ENCODE measurements around the gene ABCB11. TPM values are rescaled to one million over a fixed set of nuclear protein-coding genes. Genes with fewer than 3 reads are reported as not detected.

The ABCB11 gene
- total and polyA plus RNA-seq, 2 donors (not counting 1 experiment from before 2014, with no cell fraction given) = not detected

- intact Hi-C loops (cut with micrococcal nuclease) = no loop called here
- no peaks in the 10 kb centered on the region for H3K27me3 ChIP-seq (replicated peaks in 1 of 4; ENCODE audit: control extremely low read depth in 1 of 4, control insufficient read depth in 3 of 4, insufficient read depth in 4 of 4, low read length in 3 of 4)
- H3K9me3 Mint-ChIP-seq (ENCODE audit: insufficient read depth) = peaks cover 5% of the 10 kb centered on the region
- DNase-seq = no peak
- no peak overlapping the region for H3K9ac ChIP-seq (ENCODE audit: low read length)
- peaks cover 6% of the 10 kb centered on the region for H3K4me1 Mint-ChIP-seq
- no peaks in the 10 kb centered on the region for H3K79me2 ChIP-seq (ENCODE audit: control insufficient read depth, insufficient read depth, low read length)
- CTCF ChIA-PET = no interaction called here
- no peaks in the 10 kb centered on the region for H3K4me1 ChIP-seq (ENCODE audit: control insufficient read depth in 2 of 2, insufficient read depth in 2 of 2, low read length in 2 of 2)
- H3K36me3 ChIP-seq (replicated peaks in 1 of 2; ENCODE audit: control extremely low read depth in 1 of 2, control insufficient read depth in 1 of 2, extremely low read depth in 1 of 2, insufficient read depth in 2 of 2, low read length in 1 of 2) = no peaks in the 10 kb centered on the region
- H4K20me1 ChIP-seq (ENCODE audit: control insufficient read depth, insufficient read depth, low read length, poor library complexity, severe bottlenecking) = no peaks in the 10 kb centered on the region
- no peak overlapping the region for H3K27ac Mint-ChIP-seq
- no peak overlapping the region for H3K4me2 ChIP-seq (replicated peaks; ENCODE audit: low read depth, low read length, poor library complexity, severe bottlenecking)
- no peak overlapping the region for H3K4me3 Mint-ChIP-seq
- H2AFZ ChIP-seq (ENCODE audit: insufficient read depth, low read depth, low read length, poor library complexity, severe bottlenecking) = no peak overlapping the region
- POLR2A ChIA-PET = no interaction called here
- no peak for ATAC-seq (ENCODE audit: low read depth)
- H3K9me3 ChIP-seq (ENCODE audit: control extremely low read depth in 1 of 3, control insufficient read depth in 2 of 3, insufficient read depth in 1 of 3, low read length in 2 of 3) = no peaks in the 10 kb centered on the region
- peaks cover 4% of the 10 kb centered on the region for H3K27me3 Mint-ChIP-seq
- no CpG with 5 or more reads among the region's 1 CpG for WGBS (ENCODE audit: insufficient coverage)
- no peak overlapping the region for H3K27ac ChIP-seq (ENCODE audit: low read length in 2 of 2)
- TF ChIP-seq CTCF (IDR thresholded peaks at IDR 0.05) (no peak), EZH2 (IDR thresholded peaks at IDR 0.05; ENCODE audit: borderline replicate concordance, insufficient read depth, low read depth, low read length, poor library complexity, severe bottlenecking) (no peak)
- no peak overlapping the region for H3K4me3 ChIP-seq (ENCODE audit: control extremely low read depth in 1 of 5, extremely low read depth in 1 of 5, insufficient read depth in 1 of 5, low read depth in 2 of 5, low read length in 4 of 5)
These were observed 25.1 kb downstream of the ABCB11 start for GRCh38 chr2:169005994-169006393.

- Histone ChIP-seq H3K27me3 (replicated peaks in 1 of 4; ENCODE audit: control extremely low read depth in 1 of 4, control insufficient read depth in 3 of 4, insufficient read depth in 4 of 4, low read length in 3 of 4) (no peaks in the 10 kb centered on the region), H4K20me1 (ENCODE audit: control insufficient read depth, insufficient read depth, low read length, poor library complexity, severe bottlenecking) (no peaks in the 10 kb centered on the region), H3K9me3 (ENCODE audit: control extremely low read depth in 1 of 3, control insufficient read depth in 2 of 3, insufficient read depth in 1 of 3, low read length in 2 of 3) (no peaks in the 10 kb centered on the region), H2AFZ (ENCODE audit: insufficient read depth, low read depth, low read length, poor library complexity, severe bottlenecking) (no peak overlapping the region), H3K4me3 (ENCODE audit: control extremely low read depth in 1 of 5, extremely low read depth in 1 of 5, insufficient read depth in 1 of 5, low read depth in 2 of 5, low read length in 4 of 5) (no peak overlapping the region), H3K79me2 (ENCODE audit: control insufficient read depth, insufficient read depth, low read length) (no peaks in the 10 kb centered on the region), H3K4me2 (replicated peaks; ENCODE audit: low read depth, low read length, poor library complexity, severe bottlenecking) (no peak overlapping the region), H3K9ac (ENCODE audit: low read length) (no peak overlapping the region), H3K27ac (ENCODE audit: low read length in 2 of 2) (no peak overlapping the region), H3K36me3 (replicated peaks in 1 of 2; ENCODE audit: control extremely low read depth in 1 of 2, control insufficient read depth in 1 of 2, extremely low read depth in 1 of 2, insufficient read depth in 2 of 2, low read length in 1 of 2) (no peaks in the 10 kb centered on the region), H3K4me1 (ENCODE audit: control insufficient read depth in 2 of 2, insufficient read depth in 2 of 2, low read length in 2 of 2) (no peaks in the 10 kb centered on the region)
- Mint-ChIP-seq H3K4me1 (peaks cover 6% of the 10 kb centered on the region), H3K27me3 (peaks cover 4% of the 10 kb centered on the region), H3K27ac (no peak overlapping the region), H3K4me3 (no peak overlapping the region), H3K9me3 (ENCODE audit: insufficient read depth) (peaks cover 5% of the 10 kb centered on the region)
- WGBS (ENCODE audit: insufficient coverage) = 100% methylated on average over 4 of the region's 4 CpGs
- no peak for ATAC-seq (ENCODE audit: low read depth)
- TF ChIP-seq CTCF (IDR thresholded peaks at IDR 0.05) (no peak), EZH2 (IDR thresholded peaks at IDR 0.05; ENCODE audit: borderline replicate concordance, insufficient read depth, low read depth, low read length, poor library complexity, severe bottlenecking) (no peak)
- DNase-seq = no peak
- CTCF ChIA-PET = no interaction called here
- intact Hi-C loops (cut with micrococcal nuclease) = no loop called here
- POLR2A ChIA-PET = no interaction called here
These were observed 26.0 kb downstream of the ABCB11 start for GRCh38 chr2:169005080-169005598.
